LoVo (cell line): ENCODE results near the gene GAS2L1.

Experiments
- DNase-seq: peaks from one replicate; pipeline ENCODE4 v3.0.0-alpha.2; 2016; ENCODE audit warnings: low spot score

The GAS2L1 gene

GRCh38 chr22:29306175-29306834, at the start of gene GAS2L1:
Gene GAS2L1 (plus strand): TSS chr22:29306650. CDS start chr22:29308106, 1,456 bp downstream.
- peak; percentile 84 for DNase-seq

- no peak for DNase-seq
Measured at GRCh38 chr22:29257751-29258181, 48.7 kb upstream of the GAS2L1 start.

GRCh38 chr22:29258407-29259252, 47.8 kb upstream of the GAS2L1 start:
- no peak for DNase-seq

GRCh38 chr22:29259253-29259899, 47.1 kb upstream of the GAS2L1 start:
- no peak for DNase-seq

DNA sequence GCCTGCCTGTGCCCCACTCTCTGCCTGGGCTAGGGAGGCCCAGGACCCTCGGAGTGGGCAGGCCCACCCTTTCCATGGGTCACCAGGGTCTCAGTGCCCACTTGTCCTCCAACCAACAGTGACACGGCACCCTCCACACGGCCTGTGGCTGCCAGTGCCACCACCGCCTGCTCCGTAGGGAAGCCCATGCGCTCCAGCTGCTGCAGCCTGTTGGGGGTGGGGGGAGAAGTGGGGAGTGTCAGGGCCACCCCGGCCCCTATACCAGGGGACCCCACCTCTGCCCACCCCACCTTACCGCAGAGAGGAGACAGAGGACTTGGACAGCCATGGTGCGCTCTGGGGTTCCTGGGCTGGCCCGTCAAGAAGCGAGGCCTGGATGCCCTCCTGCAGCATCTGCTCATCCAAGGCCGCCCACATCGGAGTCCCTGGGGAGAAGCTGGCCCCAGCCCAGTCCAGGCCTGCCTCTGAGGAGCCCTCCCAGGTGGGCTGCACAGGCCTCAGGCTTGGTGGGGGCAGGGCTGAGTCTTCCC, 46.4 kb upstream of the GAS2L1 start:
- no peak for DNase-seq

DNA sequence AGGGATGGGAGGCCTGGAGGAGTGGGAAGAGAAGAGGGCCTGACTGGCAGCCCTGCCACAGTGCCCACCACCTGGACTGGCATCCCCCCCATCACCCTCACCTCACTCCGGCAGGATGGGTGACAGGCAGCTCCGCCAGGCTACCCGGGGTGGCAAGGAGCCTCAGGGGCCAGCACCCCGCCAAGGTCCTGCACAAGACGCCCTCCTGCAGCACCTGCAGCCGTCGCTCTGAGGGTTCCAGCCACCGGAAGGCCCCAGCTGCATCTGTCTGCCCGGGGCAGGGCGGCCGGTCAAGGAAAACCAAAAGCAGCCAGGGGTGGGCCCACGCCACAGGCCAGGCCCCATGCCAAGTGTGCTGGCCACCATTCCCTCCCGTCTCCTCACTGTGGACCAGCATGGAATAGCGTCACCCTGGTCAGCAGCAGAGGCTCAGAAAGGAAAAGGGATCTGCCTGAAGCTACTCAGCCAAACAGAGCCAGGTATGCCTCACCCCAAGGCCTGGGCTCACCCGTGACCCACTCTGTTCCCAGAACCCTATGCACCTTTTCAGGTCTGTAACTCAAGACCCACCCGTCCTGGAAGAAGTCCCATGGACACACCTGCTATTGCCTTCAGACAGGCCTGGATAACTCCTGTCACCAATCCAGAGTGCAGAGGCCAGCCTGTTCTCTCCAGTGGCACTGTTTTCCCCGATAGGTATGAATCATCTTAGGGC, 45.7 kb upstream of the GAS2L1 start:
- DNase-seq = no peak

- DNase-seq = no peak
Measured at GRCh38 chr22:29263791-29264276, 42.6 kb upstream of the GAS2L1 start.

DNA sequence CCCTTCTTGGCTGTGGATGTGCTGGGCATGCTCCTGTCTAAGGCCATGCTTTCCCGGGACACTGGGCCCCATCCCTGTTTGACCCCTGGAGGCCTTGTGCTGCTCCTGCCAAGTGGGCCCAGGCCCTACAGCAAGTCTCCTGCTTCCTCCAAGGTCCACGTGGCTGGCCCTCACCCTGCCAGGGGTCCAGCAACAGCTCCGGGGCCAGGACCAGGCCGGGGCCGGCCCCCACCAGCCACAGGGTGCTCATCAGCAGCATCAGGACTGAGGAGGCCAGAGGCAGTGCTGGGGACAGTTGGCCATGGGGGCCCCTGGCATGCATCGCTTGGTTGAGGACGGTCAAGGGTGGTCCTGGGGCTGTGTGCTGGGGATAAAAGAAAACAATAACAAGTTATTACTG, 41.1 kb upstream of the GAS2L1 start:
- DNase-seq = no peak

DNA sequence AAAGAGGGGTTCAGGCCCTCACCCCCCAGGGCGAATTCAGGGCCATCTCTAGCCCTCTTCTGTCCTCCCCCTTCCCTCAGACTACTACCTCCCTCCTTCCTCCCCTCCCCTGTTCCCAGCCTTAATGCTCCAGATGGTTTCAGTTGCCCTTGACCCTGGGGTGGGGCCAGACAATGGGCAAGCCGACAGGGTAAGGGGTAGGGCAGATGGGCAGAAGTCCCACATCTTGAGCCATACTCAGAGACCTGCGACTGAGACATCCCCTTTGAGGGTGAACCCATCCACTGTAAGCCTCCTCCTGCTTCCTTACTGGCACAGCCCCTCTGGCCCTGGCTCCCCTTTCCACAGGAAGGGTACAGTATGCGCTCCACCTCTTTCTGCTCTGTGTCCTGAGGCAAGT, 40.5 kb upstream of the GAS2L1 start:
- DNase-seq = no peak

DNA sequence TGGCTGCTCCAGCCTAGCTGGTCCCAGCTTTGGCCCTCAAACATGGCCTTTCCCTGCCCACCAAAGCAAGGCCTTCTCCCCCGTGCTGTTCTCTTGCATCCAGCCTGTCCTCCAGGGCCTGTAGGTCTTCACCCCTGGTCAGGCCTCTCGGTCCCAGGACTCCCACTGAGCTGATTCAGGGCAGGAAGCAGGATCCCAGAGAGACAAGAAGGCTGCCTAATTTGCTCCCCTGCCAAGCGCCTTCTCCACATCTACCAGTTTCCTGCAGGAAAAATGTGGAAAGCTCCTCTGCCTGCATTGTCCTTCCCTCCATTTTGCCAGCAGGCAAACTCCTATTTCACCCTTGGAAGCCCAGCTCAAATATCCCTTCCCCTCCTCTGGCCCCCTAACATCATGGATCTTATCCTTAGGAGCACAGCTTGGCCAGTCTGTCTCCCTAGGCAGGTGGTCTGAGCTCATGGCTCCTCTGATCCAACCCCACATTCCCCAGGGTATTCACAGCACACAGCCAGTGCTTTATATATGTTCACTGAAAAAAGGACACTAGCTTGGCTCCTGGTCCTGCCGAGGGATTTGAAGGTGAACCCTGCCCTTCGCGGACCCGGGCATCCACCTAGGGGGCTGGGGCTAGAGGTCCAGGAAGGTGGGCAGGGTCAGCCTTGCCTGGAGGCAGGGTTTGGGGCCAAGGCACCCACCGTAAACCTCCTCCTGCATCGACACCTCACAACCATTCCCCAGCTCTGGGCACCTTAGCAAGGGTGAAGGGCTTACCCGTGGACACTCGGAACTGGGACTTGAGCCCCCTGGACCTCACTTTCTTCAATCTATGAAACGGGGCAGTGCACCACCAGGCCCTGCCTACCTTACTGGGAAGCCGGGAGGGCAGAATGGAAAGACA, 39.6 kb upstream of the GAS2L1 start:
- no peak for DNase-seq

- no peak for DNase-seq
Measured at GRCh38 chr22:29267462-29267857, 39.0 kb upstream of the GAS2L1 start.

GRCh38 chr22:29267858-29268510, 38.5 kb upstream of the GAS2L1 start, which contains the start of the genes EWSR1 and RHBDD3:
Gene EWSR1 (plus strand): TSS chr22:29268268. CDS start chr22:29268337, 69 bp downstream.
Gene RHBDD3 (minus strand): TSS chr22:29267981. CDS start chr22:29265626, 2,355 bp downstream.
- peak; percentile 97 for DNase-seq

DNA sequence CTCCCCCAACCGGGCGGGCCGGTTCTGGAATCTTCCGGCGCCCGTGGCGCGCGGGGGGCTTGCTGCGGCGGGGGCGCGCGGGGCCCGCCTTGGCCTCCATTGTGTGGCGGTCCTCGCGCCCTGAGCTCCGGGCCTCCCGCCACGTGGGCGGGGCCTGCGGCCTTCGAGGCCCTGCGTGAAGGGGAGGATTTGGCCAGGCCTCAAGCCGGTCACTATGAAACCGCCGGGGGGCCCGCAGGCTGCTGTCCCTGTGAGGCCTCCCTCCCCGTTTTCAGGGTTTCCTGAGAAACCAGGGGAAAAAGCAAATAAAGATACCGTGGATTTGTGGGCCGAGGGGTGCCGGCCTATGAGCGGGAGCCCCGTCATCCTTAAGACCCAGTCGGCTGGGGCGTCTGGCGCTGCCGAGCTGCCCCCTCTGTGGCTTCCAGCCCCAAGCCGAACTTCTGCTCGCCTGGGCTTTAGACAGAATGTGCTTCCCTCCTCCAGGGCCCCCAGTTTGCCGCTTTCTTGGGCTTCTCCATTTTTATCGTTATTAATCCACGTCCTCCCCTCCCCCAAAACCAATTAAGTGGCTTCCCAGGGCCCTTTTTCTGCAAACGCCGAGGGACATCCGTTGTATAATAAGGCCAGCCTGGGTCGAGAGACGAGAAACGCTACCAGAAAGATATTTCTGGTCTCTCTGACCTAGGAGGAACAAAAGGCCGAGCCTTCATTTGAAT, 37.8 kb upstream of the GAS2L1 start:
- DNase-seq = peak; percentile 48

- DNase-seq = no peak
Measured at GRCh38 chr22:29269230-29269604, 37.2 kb upstream of the GAS2L1 start.

- DNase-seq = no peak
Measured at GRCh38 chr22:29269731-29270474, 36.5 kb upstream of the GAS2L1 start.

DNA sequence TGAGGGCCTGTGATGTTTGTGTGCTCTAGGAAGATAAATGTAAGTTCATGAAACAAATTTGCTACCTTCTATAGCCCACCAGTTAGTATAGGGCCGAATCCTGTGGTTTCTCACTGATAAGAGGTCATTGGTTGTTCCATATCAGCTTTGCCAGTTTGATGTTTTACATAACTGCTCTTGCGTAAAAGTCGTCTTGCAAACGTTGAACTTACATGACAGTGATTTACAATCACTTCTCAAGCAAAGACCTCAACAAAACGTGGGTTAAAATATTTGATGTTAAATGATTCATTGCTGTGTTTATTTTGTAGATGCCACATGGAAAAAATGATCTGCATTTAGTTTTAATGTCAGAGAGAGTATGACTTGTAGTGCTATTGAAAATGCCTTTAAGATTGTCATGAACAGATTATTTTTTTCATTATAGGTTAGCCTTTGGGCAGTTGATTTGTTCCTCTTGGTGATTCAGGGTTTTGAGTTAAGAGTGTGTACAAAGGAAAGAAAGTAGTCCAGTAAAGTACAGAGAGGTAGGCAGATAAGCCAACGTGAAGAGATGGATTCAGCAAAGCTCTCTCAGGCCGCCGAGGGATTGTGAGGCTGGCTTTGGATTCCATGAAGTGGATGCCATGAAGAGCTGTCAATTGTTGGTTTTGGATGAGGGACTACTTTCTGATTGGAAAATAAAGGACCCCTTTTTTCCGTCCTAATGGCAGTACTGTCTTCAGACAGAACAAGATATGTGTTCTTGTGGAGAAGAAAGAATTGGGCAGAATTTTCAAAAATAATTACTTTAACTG, 35.8 kb upstream of the GAS2L1 start:
- no peak for DNase-seq

- no peak for DNase-seq
Measured at GRCh38 chr22:29272624-29273023, 33.8 kb upstream of the GAS2L1 start.

DNA sequence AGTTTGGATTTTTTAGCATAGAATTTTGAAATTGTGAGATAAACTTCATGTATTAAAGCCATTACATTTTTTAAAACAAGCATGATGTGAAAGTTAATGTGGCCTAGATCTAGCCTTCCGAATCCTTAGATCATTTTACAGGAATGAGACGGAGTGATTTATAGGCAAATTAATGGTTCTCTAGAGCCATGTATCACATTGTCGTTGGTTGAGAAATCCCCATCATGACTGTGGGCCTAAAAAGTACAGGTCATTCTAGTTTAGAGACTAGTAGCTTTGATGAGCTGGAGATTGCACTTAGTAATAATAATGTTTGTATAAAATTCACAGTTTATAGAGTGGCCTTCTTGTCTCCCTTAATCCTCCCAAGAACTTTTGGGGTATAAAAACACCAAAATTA, 31.3 kb upstream of the GAS2L1 start:
- no peak for DNase-seq
